ENCODE results near the gene KRT76.

Gene KRT76

GRCh38 chr12:52748578-52748977 is 28.6 kb downstream of the KRT76 start:
- no peak for DNase-seq (ENCODE audit: low spot score)
- in situ Hi-C loops (cut with MboI; ENCODE audit: low pct_unique_long_range_greater_than_20kb, low sequenced_read_pairs, unreplicated experiment), result no loop called here
- no peak for TF ChIP-seq CTCF (IDR thresholded peaks at IDR 0.05; ENCODE audit: extremely low read depth, insufficient read depth, missing control alignments)

DNA sequence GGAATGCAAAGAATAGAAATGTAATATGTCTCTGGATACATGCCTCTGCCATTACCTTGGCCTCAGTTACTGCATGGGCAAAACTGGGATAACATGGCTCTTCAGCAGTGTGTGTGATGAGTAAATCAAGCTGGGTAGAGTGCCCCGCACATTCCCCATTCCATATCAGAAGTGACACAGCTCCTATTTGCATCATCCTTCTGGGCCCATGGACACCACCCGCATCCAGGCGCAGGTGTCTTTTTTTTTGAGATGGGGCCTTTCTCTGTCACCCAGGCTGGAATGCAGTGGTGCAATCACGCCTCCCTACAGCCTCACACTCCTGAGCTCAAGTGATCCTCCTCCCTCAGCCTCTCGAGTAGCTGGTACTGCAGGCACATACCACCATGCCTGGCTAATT is 31.6 kb downstream of the KRT76 start:
- no peak for DNase-seq (ENCODE audit: low spot score)
- in situ Hi-C loops (cut with MboI; ENCODE audit: low pct_unique_long_range_greater_than_20kb, low sequenced_read_pairs, unreplicated experiment), result no loop called here
- no peak for TF ChIP-seq CTCF (IDR thresholded peaks at IDR 0.05; ENCODE audit: extremely low read depth, insufficient read depth, missing control alignments)

- no peak for TF ChIP-seq CTCF (IDR thresholded peaks at IDR 0.05; ENCODE audit: extremely low read depth, insufficient read depth, missing control alignments)
- no peak for DNase-seq (ENCODE audit: low spot score)
- in situ Hi-C loops (cut with MboI; ENCODE audit: low pct_unique_long_range_greater_than_20kb, low sequenced_read_pairs, unreplicated experiment), result no loop called here
Observed at GRCh38 chr12:52744493-52745156, 32.5 kb downstream of the KRT76 start.

GRCh38 chr12:52742822-52743457 is 34.2 kb downstream of the KRT76 start:
- TF ChIP-seq CTCF (IDR thresholded peaks at IDR 0.05; ENCODE audit: extremely low read depth, insufficient read depth, missing control alignments), result no peak
- DNase-seq (ENCODE audit: low spot score), result no peak
- in situ Hi-C loops (cut with MboI; ENCODE audit: low pct_unique_long_range_greater_than_20kb, low sequenced_read_pairs, unreplicated experiment), result no loop called here

DNA sequence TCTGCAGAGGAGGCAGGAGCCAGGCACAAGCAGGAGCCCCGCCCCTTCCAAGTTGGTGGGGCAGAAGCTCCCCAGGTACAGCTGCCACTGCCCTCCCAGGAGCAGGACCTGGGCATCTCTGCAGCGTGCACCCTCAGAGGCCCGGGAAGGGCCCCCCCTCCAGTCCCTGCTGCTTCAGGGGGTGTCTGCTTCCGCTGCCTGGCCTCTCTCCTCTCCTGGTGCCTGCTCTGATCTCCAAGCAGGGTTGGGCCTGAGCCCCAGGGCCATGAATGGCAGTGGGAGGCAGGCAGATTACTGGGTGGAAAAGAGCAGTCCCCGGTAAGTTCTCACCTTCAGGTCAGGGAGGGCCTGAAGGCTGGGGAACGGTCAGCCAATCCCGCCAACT is 35.0 kb downstream of the KRT76 start:
- no peak for DNase-seq (ENCODE audit: low spot score)
- in situ Hi-C loops (cut with MboI; ENCODE audit: low pct_unique_long_range_greater_than_20kb, low sequenced_read_pairs, unreplicated experiment), result no loop called here
- no peak for TF ChIP-seq CTCF (IDR thresholded peaks at IDR 0.05; ENCODE audit: extremely low read depth, insufficient read depth, missing control alignments)

DNA sequence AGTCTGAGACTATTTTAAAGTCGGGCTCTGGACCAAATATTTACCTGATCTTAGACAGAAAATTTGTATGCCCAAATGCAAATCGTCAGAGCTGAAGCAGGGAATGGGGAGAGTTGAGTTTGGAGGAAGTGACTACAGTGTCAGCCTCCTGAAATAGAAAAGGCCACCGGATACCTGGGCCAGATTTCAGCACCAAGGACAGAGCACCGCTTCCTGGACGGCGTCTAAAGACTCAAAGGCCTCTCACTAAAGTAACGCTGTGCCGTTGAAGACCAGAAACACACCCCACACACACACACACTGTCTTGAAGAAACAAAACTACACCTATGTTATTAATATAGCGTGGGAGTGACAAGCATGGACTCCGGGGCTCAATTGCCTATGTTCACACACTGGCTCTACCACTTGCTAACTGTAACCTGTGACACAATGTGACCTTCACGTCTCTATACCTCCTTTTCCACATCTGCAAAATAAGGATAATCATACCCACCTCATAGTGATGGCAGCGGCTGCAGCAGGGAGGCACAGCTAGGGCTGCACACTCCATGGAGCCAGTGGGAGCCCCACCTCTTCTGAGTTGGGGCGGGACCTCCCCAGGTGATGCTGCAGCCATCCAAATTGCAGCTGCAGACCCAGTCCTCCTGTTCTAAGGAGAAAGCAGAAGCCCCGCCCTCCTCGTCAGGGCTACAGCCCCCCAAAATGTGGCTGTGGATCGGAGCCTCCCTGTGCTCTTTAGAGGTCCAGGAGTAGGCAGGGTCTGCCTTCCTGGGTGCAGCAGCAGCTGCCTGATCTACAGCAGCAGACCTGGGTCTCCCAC is 35.6 kb downstream of the KRT76 start:
- TF ChIP-seq CTCF (IDR thresholded peaks at IDR 0.05; ENCODE audit: extremely low read depth, insufficient read depth, missing control alignments), result no peak
- DNase-seq (ENCODE audit: low spot score), result peak; percentile 62
- in situ Hi-C loops (cut with MboI; ENCODE audit: low pct_unique_long_range_greater_than_20kb, low sequenced_read_pairs, unreplicated experiment), result no loop called here

All from GM13977 (cell line).